HepG2 (cell line): ENCODE measurements around the gene WDFY1. TPM values are rescaled to one million over a fixed set of nuclear protein-coding genes. Genes with fewer than 3 reads are reported as not detected.

Experiments
- ADNP ChIP-seq: sonication (generic); formaldehyde crosslinking; IDR thresholded peaks from 2 replicates; pipeline ENCODE4 v1.4.0; 2020; ENCODE audit warnings: missing genetic modification reagents
- IRX3 ChIP-seq: sonication (generic); formaldehyde crosslinking; IDR thresholded peaks from 2 replicates; pipeline ENCODE4 v1.8.1; 2023; ENCODE audit warnings: mild to moderate bottlenecking, low read depth, missing genetic modification reagents, borderline replicate concordance
- JUND ChIP-seq: sonication (generic); formaldehyde crosslinking; IDR thresholded peaks from 2 replicates; pipeline ENCODE4 v1.8.0; 2022; ENCODE audit warnings: mild to moderate bottlenecking, missing genetic modification reagents
- RBM22 ChIP-seq: fragments of 200-400 bp; formaldehyde crosslinking; optimal IDR thresholded peaks from 2 replicates; pipeline ENCODE3; 2017; ENCODE audit warnings: mild to moderate bottlenecking, low read length, moderate library complexity
- SRF ChIP-seq: IDR thresholded peaks from 2 replicates; pipeline ENCODE4 v1.6.1; 2011; ENCODE audit warnings: mild to moderate bottlenecking, low read depth, low read length, moderate library complexity
- TGIF2 ChIP-seq: IDR thresholded peaks from 2 replicates; pipeline ENCODE4 v1.6.1; 2016; ENCODE audit warnings: control low read depth, missing compliant biosample characterization
- ZBTB14 ChIP-seq: sonication (generic); formaldehyde crosslinking; IDR thresholded peaks from 2 replicates; pipeline ENCODE4 v1.4.0; 2020; ENCODE audit warnings: missing genetic modification reagents
- ZFP1 ChIP-seq: IDR thresholded peaks from 2 replicates; pipeline ENCODE4 v1.6.1; 2016
- ZNF3 ChIP-seq: IDR thresholded peaks from 2 replicates; pipeline ENCODE4 v1.7.0; 2017; ENCODE audit warnings: inconsistent platforms
- ZNF329 ChIP-seq: sonication (generic); formaldehyde crosslinking; IDR thresholded peaks from 2 replicates; pipeline ENCODE4 v1.9.0; 2021; ENCODE audit warnings: low read depth, mild to moderate bottlenecking, missing genetic modification reagents
- ZNF510 ChIP-seq: sonication (generic); formaldehyde crosslinking; IDR thresholded peaks from 2 replicates; pipeline ENCODE4 v1.4.0; 2020; ENCODE audit warnings: low read depth, mild to moderate bottlenecking, missing genetic modification reagents
- ZNF547 ChIP-seq: sonication (generic); formaldehyde crosslinking; IDR thresholded peaks from 2 replicates; pipeline ENCODE4 v1.5.1; 2020; ENCODE audit warnings: mild to moderate bottlenecking, missing genetic modification reagents
- ZNF660 ChIP-seq: sonication (generic); formaldehyde crosslinking; IDR thresholded peaks from 2 replicates; pipeline ENCODE4 v1.5.1; 2020; ENCODE audit warnings: mild to moderate bottlenecking, low read depth, missing genetic modification reagents, borderline replicate concordance
- ZNF720 ChIP-seq: sonication (generic); formaldehyde crosslinking; IDR thresholded peaks from 2 replicates; pipeline ENCODE4 v1.4.0; 2020; ENCODE audit warnings: missing genetic modification reagents
- ZNF772 ChIP-seq: sonication (generic); formaldehyde crosslinking; IDR thresholded peaks from 2 replicates; pipeline ENCODE4 v1.5.0; 2020; ENCODE audit warnings: mild to moderate bottlenecking, missing genetic modification reagents
- ZNF780A ChIP-seq: sonication (generic); formaldehyde crosslinking; IDR thresholded peaks from 2 replicates; pipeline ENCODE4 v1.8.0; 2022; ENCODE audit warnings: mild to moderate bottlenecking, missing genetic modification reagents, moderate library complexity
- polyA plus RNA-seq, 8 experiments: library from polyadenylated mRNA; depleted of rRNA in 3 of 8; stranded (reverse) in 7 of 8; unstranded in 1 of 8; fragments of >200 nt; fragmentation: Illumina TruSeq in 4 of 8; extraction: Trizol in 4 of 8; gene quantifications; 2 replicates each; pipeline versions ENCODE4 v1.2.1 to v1.2.3, GENCODE V29; 2011 to 2016; ENCODE audit warnings: low read depth in 4 of 8, missing spikeins in 1 of 8, mixed read lengths in 1 of 8; ENCODE audit not compliant: insufficient read depth in 1 of 8
- total RNA-seq, 5 experiments: library from RNA; depleted of rRNA; stranded (reverse); fragments of >200 nt; fragmentation: Illumina TruSeq; extraction: Trizol; gene quantifications; 2 replicates each; pipeline ENCODE4 v1.2.3, GENCODE V29; 2016; ENCODE audit warnings: low read depth in 1 of 5
- TF ChIP-seq, protein P1 (sequence below): sonication (generic); formaldehyde crosslinking; IDR thresholded peaks from 2 replicates; pipeline ENCODE4 v1.4.0; 2020; ENCODE audit warnings: mild to moderate bottlenecking, missing genetic modification reagents, borderline replicate concordance
- TF ChIP-seq, protein P2 (sequence below): sonication (generic); formaldehyde crosslinking; IDR thresholded peaks from 2 replicates; pipeline ENCODE4 v1.8.0; 2023; ENCODE audit warnings: mild to moderate bottlenecking, missing genetic modification reagents
- TF ChIP-seq, protein P3 (sequence below): sonication (generic); formaldehyde crosslinking; IDR thresholded peaks from 2 replicates; pipeline ENCODE4 v1.5.0; 2020; ENCODE audit warnings: mild to moderate bottlenecking, missing genetic modification reagents

Gene WDFY1
- total and polyA plus RNA-seq, 2 of the 13 experiments (the other 11 are each of a cell fraction or from before 2014, with no cell fraction given) = 77.0 to 78.4 TPM

DNA sequence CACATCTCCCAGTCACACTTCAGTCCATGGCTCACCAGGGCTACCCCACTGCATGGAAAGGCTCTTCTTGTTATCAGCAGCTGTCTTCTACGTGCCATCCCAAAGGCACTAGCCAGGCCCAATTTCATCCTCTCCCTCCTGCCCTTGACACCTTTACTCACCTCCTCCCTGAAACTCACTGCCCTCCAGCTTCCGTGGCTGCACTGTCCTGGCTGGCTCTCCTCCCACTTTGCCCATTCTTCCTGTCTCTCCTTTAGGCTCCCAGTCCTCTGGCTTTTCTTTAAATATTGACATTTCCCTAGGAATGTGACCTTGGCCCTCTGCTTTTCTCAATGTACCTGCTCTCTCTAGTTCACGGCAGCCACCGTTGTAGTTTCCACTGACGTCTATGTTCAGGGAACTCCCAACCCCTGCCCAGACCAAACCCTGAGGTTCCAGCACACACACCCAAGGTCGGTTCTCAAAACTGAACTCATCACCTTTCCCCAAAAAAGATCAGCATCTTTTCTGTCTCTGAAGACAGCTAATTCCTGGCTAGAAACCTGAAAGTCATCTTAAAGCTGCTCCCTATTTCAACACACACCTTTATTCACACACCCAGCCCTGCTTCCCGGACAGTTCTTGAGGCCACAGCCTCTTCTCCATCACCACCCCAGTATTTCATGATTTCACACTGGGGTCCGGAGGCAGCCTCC is 36.7 kb downstream of the WDFY1 start (continued):
- TF ChIP-seq, protein P1, sequence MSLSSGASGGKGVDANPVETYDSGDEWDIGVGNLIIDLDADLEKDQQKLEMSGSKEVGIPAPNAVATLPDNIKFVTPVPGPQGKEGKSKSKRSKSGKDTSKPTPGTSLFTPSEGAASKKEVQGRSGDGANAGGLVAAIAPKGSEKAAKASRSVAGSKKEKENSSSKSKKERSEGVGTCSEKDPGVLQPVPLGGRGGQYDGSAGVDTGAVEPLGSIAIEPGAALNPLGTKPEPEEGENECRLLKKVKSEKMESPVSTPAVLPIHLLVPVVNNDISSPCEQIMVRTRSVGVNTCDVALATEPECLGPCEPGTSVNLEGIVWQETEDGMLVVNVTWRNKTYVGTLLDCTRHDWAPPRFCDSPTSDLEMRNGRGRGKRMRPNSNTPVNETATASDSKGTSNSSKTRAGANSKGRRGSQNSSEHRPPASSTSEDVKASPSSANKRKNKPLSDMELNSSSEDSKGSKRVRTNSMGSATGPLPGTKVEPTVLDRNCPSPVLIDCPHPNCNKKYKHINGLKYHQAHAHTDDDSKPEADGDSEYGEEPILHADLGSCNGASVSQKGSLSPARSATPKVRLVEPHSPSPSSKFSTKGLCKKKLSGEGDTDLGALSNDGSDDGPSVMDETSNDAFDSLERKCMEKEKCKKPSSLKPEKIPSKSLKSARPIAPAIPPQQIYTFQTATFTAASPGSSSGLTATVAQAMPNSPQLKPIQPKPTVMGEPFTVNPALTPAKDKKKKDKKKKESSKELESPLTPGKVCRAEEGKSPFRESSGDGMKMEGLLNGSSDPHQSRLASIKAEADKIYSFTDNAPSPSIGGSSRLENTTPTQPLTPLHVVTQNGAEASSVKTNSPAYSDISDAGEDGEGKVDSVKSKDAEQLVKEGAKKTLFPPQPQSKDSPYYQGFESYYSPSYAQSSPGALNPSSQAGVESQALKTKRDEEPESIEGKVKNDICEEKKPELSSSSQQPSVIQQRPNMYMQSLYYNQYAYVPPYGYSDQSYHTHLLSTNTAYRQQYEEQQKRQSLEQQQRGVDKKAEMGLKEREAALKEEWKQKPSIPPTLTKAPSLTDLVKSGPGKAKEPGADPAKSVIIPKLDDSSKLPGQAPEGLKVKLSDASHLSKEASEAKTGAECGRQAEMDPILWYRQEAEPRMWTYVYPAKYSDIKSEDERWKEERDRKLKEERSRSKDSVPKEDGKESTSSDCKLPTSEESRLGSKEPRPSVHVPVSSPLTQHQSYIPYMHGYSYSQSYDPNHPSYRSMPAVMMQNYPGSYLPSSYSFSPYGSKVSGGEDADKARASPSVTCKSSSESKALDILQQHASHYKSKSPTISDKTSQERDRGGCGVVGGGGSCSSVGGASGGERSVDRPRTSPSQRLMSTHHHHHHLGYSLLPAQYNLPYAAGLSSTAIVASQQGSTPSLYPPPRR = peak; percentile 95
- TF ChIP-seq ZNF547 (CRISPR knock-in tag) = peak; percentile 30; the same call in 1 of the 2 replicates
- 0 out of 2 replicates have a peak, but pooled peaks have one; percentile 39 for TF ChIP-seq SRF
- TF ChIP-seq ZBTB14 (CRISPR knock-in tag) = no peak
- TF ChIP-seq ZNF3 = 0 out of 2 replicates have a peak, but pooled peaks have one; percentile 4
- no peak for TF ChIP-seq ZNF660
- no peak for TF ChIP-seq JUND (CRISPR knock-in tag)
- no peak; the same call in 1 of the 2 replicates for TF ChIP-seq ZNF780A
- no peak for TF ChIP-seq RBM22
- TF ChIP-seq ZNF720 = no peak
- no peak for TF ChIP-seq ZNF329 (CRISPR knock-in tag)
- TF ChIP-seq IRX3 (CRISPR knock-in tag) = no peak
- TF ChIP-seq TGIF2 (CRISPR knock-in tag) = peak; percentile 85
- TF ChIP-seq, protein P2, sequence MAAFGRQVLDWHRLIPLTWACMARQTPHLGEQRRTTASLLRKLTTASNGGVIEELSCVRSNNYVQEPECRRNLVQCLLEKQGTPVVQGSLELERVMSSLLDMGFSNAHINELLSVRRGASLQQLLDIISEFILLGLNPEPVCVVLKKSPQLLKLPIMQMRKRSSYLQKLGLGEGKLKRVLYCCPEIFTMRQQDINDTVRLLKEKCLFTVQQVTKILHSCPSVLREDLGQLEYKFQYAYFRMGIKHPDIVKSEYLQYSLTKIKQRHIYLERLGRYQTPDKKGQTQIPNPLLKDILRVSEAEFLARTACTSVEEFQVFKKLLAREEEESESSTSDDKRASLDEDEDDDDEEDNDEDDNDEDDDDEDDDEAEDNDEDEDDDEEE (CRISPR knock-in tag) = 0 out of 2 replicates have a peak, but pooled peaks have one; percentile 66
- TF ChIP-seq ADNP (CRISPR knock-in tag) = no peak
- peak; percentile 83; the same call in 1 of the 2 replicates for TF ChIP-seq ZFP1 (CRISPR knock-in tag)
- TF ChIP-seq ZNF772 (CRISPR knock-in tag) = peak; percentile 93
- TF ChIP-seq, protein P3, sequence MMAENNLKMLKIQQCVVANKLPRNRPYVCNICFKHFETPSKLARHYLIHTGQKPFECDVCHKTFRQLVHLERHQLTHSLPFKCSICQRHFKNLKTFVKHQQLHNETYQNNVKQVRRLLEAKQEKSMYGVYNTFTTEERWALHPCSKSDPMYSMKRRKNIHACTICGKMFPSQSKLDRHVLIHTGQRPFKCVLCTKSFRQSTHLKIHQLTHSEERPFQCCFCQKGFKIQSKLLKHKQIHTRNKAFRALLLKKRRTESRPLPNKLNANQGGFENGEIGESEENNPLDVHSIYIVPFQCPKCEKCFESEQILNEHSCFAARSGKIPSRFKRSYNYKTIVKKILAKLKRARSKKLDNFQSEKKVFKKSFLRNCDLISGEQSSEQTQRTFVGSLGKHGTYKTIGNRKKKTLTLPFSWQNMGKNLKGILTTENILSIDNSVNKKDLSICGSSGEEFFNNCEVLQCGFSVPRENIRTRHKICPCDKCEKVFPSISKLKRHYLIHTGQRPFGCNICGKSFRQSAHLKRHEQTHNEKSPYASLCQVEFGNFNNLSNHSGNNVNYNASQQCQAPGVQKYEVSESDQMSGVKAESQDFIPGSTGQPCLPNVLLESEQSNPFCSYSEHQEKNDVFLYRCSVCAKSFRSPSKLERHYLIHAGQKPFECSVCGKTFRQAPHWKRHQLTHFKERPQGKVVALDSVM (CRISPR knock-in tag) = peak; percentile 27
- TF ChIP-seq ZNF510 (CRISPR knock-in tag) = peak; percentile 57; the same call in 1 of the 2 replicates
